IMR-90 (cell line): Measurements from ENCODE around the gene GGT6. TPM values are rescaled to one million over a fixed set of nuclear protein-coding genes. Genes with fewer than 3 reads are reported as not detected.

Experiments
- ATAC-seq: fragments of 200-7000 bp; cut with Tn5 transposase; 2 replicates; pipeline ENCODE4 v1.9.1; 2020; ENCODE audit warnings: low read depth, mild to moderate bottlenecking, moderate library complexity
- BruUV-seq: library from RNA; stranded (reverse); fragments of 400-500 nt; replicated peaks from 2 replicates; lab custom pipeline; 2021; lab: Mats Ljungman, UMichigan
- CTCF ChIA-PET: fragments of 300-600 bp; formaldehyde crosslinking; extraction: SDS; loops from one replicate; lab custom pipeline; 2021; ENCODE audit warnings: antibody characterized with exemption; lab: Yijun Ruan, JAX
- POLR2A ChIA-PET: fragments of 300-600 bp; sonication (Branson Sonifier 250); formaldehyde crosslinking; loops from one replicate; lab custom pipeline; 2022; ENCODE audit warnings: antibody characterized with exemption; ENCODE audit not compliant: unreplicated experiment; lab: Charles Lee
- DNase-seq: peaks from one replicate; pipeline ENCODE4 v3.0.0; 2013
- H2AFZ ChIP-seq: replicated peaks from 2 replicates; pipeline ENCODE3; 2013; ENCODE audit warnings: low read length, mild to moderate bottlenecking; ENCODE audit not compliant: poor library complexity
- H2AK5ac ChIP-seq: 2 replicates; pipeline ENCODE4 v1.6.1; 2013; ENCODE audit warnings: low read depth, low read length, inconsistent platforms
- H2AK9ac ChIP-seq: replicated peaks from 2 replicates; pipeline ENCODE3; 2013; ENCODE audit warnings: mild to moderate bottlenecking, low read depth, low read length, moderate library complexity; ENCODE audit not compliant: poor library complexity
- H2BK120ac ChIP-seq: 2 replicates; pipeline ENCODE4 v1.6.1; 2013; ENCODE audit warnings: low read depth, low read length, inconsistent platforms
- H2BK15ac ChIP-seq: 3 replicates; pipeline ENCODE4 v1.6.1; 2013; ENCODE audit warnings: low read depth, low read length, inconsistent platforms
- H2BK20ac ChIP-seq: 2 replicates; pipeline ENCODE4 v1.6.1; 2013; ENCODE audit warnings: low read depth, mild to moderate bottlenecking, inconsistent platforms, low read length, moderate library complexity
- H2BK5ac ChIP-seq: 2 replicates; pipeline ENCODE4 v1.6.1; 2013; ENCODE audit warnings: mild to moderate bottlenecking, low read depth, low read length, inconsistent platforms; ENCODE audit not compliant: poor library complexity, severe bottlenecking
- H3K14ac ChIP-seq: replicated peaks from 2 replicates; pipeline ENCODE4 v1.6.1; 2013; ENCODE audit warnings: low read depth, low read length, inconsistent platforms
- H3K18ac ChIP-seq: 2 replicates; pipeline ENCODE4 v1.6.1; 2013; ENCODE audit warnings: low read depth, low read length, control low read depth
- H3K23ac ChIP-seq: 2 replicates; pipeline ENCODE4 v1.6.1; 2013; ENCODE audit warnings: low read depth, low read length, inconsistent platforms
- H3K27ac ChIP-seq: 2 replicates; pipeline ENCODE4 v1.5.1; 2013; ENCODE audit warnings: mild to moderate bottlenecking, control low read depth, low read length; ENCODE audit not compliant: insufficient read depth
- H3K27me3 ChIP-seq: 2 replicates; pipeline ENCODE4 v1.6.1; 2013; ENCODE audit warnings: low read length; ENCODE audit not compliant: control insufficient read depth, insufficient read depth
- H3K36me3 ChIP-seq: 2 replicates; pipeline ENCODE4 v1.6.1; 2013; ENCODE audit warnings: low read length, mixed read lengths; ENCODE audit not compliant: control insufficient read depth, insufficient read depth
- H3K4ac ChIP-seq: 2 replicates; pipeline ENCODE4 v1.6.1; 2013; ENCODE audit warnings: low read depth, low read length, inconsistent platforms
- H3K4me1 ChIP-seq: 2 replicates; pipeline ENCODE4 v1.6.1; 2013; ENCODE audit warnings: low read length, mixed read lengths; ENCODE audit not compliant: control insufficient read depth, insufficient read depth
- H3K4me2 ChIP-seq: 2 replicates; pipeline ENCODE4 v1.6.1; 2013; ENCODE audit warnings: low read depth, mild to moderate bottlenecking, control low read depth, low read length, moderate library complexity
- H3K4me3 ChIP-seq: 2 replicates; pipeline ENCODE4 v1.5.1; 2013; ENCODE audit warnings: low read depth, mild to moderate bottlenecking, control low read depth, low read length, moderate library complexity; ENCODE audit not compliant: insufficient read depth
- H3K56ac ChIP-seq: 2 replicates; pipeline ENCODE4 v1.6.1; 2013; ENCODE audit warnings: low read length, inconsistent platforms; ENCODE audit not compliant: insufficient read depth; ENCODE audit errors: extremely low read depth
- H3K79me1 ChIP-seq, 2 experiments: 2 replicates each; pipeline ENCODE4 v1.6.1; 2013; ENCODE audit warnings: low read length in 2 of 2, inconsistent platforms in 1 of 2, low read depth in 1 of 2
- H3K9ac ChIP-seq: 2 replicates; pipeline ENCODE4 v1.6.1; 2013; ENCODE audit warnings: low read depth, low read length, control low read depth
- H3K9me1 ChIP-seq: 2 replicates; pipeline ENCODE4 v1.6.1; 2013; ENCODE audit warnings: low read length, inconsistent platforms; ENCODE audit not compliant: insufficient read depth
- H3K9me3 ChIP-seq: 2 replicates; pipeline ENCODE4 v1.6.1; 2013; ENCODE audit warnings: low read length; ENCODE audit not compliant: control insufficient read depth, insufficient read depth
- H4K20me1 ChIP-seq: 2 replicates; pipeline ENCODE4 v1.6.1; 2013; ENCODE audit warnings: low read length, inconsistent platforms; ENCODE audit not compliant: insufficient read depth
- H4K5ac ChIP-seq: 2 replicates; pipeline ENCODE4 v1.6.1; 2013; ENCODE audit warnings: mild to moderate bottlenecking, low read depth, low read length, control low read depth
- H4K8ac ChIP-seq, 2 experiments: 2 replicates each; pipeline ENCODE4 v1.6.1; 2013; ENCODE audit warnings: low read depth in 2 of 2, low read length in 2 of 2, control low read depth in 1 of 2, inconsistent platforms in 1 of 2
- H4K91ac ChIP-seq: 2 replicates; pipeline ENCODE4 v1.6.1; 2013; ENCODE audit warnings: low read depth, low read length, inconsistent platforms; ENCODE audit not compliant: insufficient read depth
- BHLHE40 ChIP-seq: fragments of 150-350 bp; IDR thresholded peaks from 2 replicates; pipeline ENCODE4 v1.6.1; 2016; ENCODE audit warnings: mild to moderate bottlenecking, low read depth, low read length
- CEBPB ChIP-seq: IDR thresholded peaks from 2 replicates; pipeline ENCODE4 v1.6.1; 2012; ENCODE audit warnings: low read depth, low read length, improper control_type of control experiment
- CHD1 ChIP-seq: IDR thresholded peaks from 2 replicates; pipeline ENCODE4 v1.6.1; 2012; ENCODE audit warnings: low read depth, low read length, improper control_type of control experiment
- ELK1 ChIP-seq: fragments of 150-350 bp; IDR thresholded peaks from 2 replicates; pipeline ENCODE4 v1.6.1; 2016; ENCODE audit warnings: low read depth, mild to moderate bottlenecking, low read length, moderate library complexity, borderline replicate concordance
- FOS ChIP-seq: fragments of 150-350 bp; IDR thresholded peaks from 2 replicates; pipeline ENCODE4 v1.6.1; 2016; ENCODE audit warnings: low read depth, low read length
- MAFK ChIP-seq: IDR thresholded peaks from 2 replicates; pipeline ENCODE4 v1.6.1; 2012; ENCODE audit warnings: low read depth, low read length, improper control_type of control experiment
- MAZ ChIP-seq: IDR thresholded peaks from 2 replicates; pipeline ENCODE4 v1.6.1; 2012; ENCODE audit warnings: low read depth, mild to moderate bottlenecking, low read length, improper control_type of control experiment, moderate library complexity, borderline replicate concordance
- MXI1 ChIP-seq: IDR thresholded peaks from 2 replicates; pipeline ENCODE4 v1.6.1; 2012; ENCODE audit warnings: low read depth, mild to moderate bottlenecking, low read length, moderate library complexity, borderline replicate concordance
- NFE2L2 ChIP-seq: fragments of 150-350 bp; IDR thresholded peaks from 2 replicates; pipeline ENCODE4 v1.6.1; 2016; ENCODE audit warnings: low read depth, mild to moderate bottlenecking, low read length
- POLR2A ChIP-seq: IDR thresholded peaks from 2 replicates; pipeline ENCODE4 v1.6.1; 2012; ENCODE audit warnings: mild to moderate bottlenecking, low read depth, low read length
- RAD21 ChIP-seq: IDR thresholded peaks from 2 replicates; pipeline ENCODE4 v1.6.1; 2012; ENCODE audit warnings: low read length, improper control_type of control experiment
- RCOR1 ChIP-seq: IDR thresholded peaks from 2 replicates; pipeline ENCODE4 v1.6.1; 2012; ENCODE audit warnings: mild to moderate bottlenecking, low read length, improper control_type of control experiment; ENCODE audit not compliant: insufficient replicate concordance
- RFX5 ChIP-seq: IDR thresholded peaks from 2 replicates; pipeline ENCODE4 v1.8.0; 2012; ENCODE audit warnings: low read depth, mild to moderate bottlenecking, low read length, moderate library complexity
- SMC3 ChIP-seq: fragments of 150-350 bp; IDR thresholded peaks from 2 replicates; pipeline ENCODE4 v1.6.1; 2016; ENCODE audit warnings: low read depth, mild to moderate bottlenecking, antibody characterized with exemption, low read length, moderate library complexity
- WGBS, 2 experiments: methylation state at CpG; one replicate each; pipeline versions ENCODE4 v1.1.5 to v1.1.7; 2013; ENCODE audit warnings: missing lambda C conversion rate in 2 of 2; ENCODE audit not compliant: insufficient read length in 1 of 2; ENCODE audit errors: extremely low coverage in 2 of 2; 5-methylcytosine and 5-hydroxymethylcytosine counted together
- dilution Hi-C: fragments of 300-500 bp; cut with HindIII; formaldehyde crosslinking; loops from one replicate; pipeline ENCODE4 v1.14.3; 2018; ENCODE audit warnings: low sequenced_read_pairs; ENCODE audit not compliant: unreplicated experiment
- in situ Hi-C: fragments of 300-500 bp; cut with MboI; formaldehyde crosslinking; loops from 3 replicates; pipeline ENCODE4 v1.14.3; 2019; ENCODE audit warnings: low sequenced_read_pairs, inconsistent platforms, mixed read lengths
- intact Hi-C: fragments of 100-400 bp; cut with micrococcal nuclease; formaldehyde crosslinking; loops from 2 replicates; pipeline ENCODE4 v1.10.0; 2022
- polyA plus RNA-seq, 3 experiments: library from polyadenylated mRNA; depleted of rRNA; stranded (reverse); fragments of >200 nt; gene quantifications; 2 replicates each; pipeline ENCODE4 v1.2.3, GENCODE V29; 2012; ENCODE audit warnings: low replicate concordance in 1 of 3
- total RNA-seq: library from RNA; depleted of rRNA; stranded (reverse); fragments of >200 nt; gene quantifications from 2 replicates; pipeline ENCODE4 v1.2.3, GENCODE V29; 2012
- TF ChIP-seq, protein P1 (sequence below): fragments of 150-350 bp; IDR thresholded peaks from 2 replicates; pipeline ENCODE4 v1.6.1; 2017; ENCODE audit warnings: mild to moderate bottlenecking, antibody characterized with exemption, low read length, low read depth
- TF ChIP-seq, protein P2 (sequence below): conservative IDR thresholded peaks from 2 replicates; pipeline ENCODE4 v1.5.1; 2012; ENCODE audit warnings: mild to moderate bottlenecking, low read depth, low read length, improper control_type of control experiment

GGT6 gene
- total and polyA plus RNA-seq, 2 of the 4 experiments (the other 2 are of a cell fraction) = not detected

GRCh38 chr17:4539576-4540223, 20.7 kb downstream of the GGT6 start:
- Histone ChIP-seq H2BK20ac (no peak overlapping the region), H3K23ac (no peak overlapping the region), H4K91ac (no peak overlapping the region), H3K27ac (no peak overlapping the region), H2AFZ (no peak overlapping the region), H3K9ac (no peak overlapping the region), H3K14ac (no peak overlapping the region), H3K4me2 (no peak overlapping the region), H4K20me1 (peaks cover 15% of the 10 kb centered on the region), H3K4me1 (peaks cover 3% of the 10 kb centered on the region; the same call in 1 of the 2 replicates), H3K4ac (no peak overlapping the region), H3K56ac (no peak overlapping the region), H2BK15ac (no peak overlapping the region), H3K36me3 (peaks cover 53% of the 10 kb centered on the region), H3K9me3 (no peaks in the 10 kb centered on the region), H3K4me3 (no peak overlapping the region), H2AK5ac (no peak overlapping the region), H2BK120ac (no peak overlapping the region), H2BK5ac (no peak overlapping the region), H2AK9ac (no peak overlapping the region), H4K8ac (no peak overlapping the region), H3K18ac (no peak overlapping the region), H3K9me1 (no peaks in the 10 kb centered on the region), H3K27me3 (no peaks in the 10 kb centered on the region), H4K5ac (no peak overlapping the region), H3K79me1 (no peaks in the 10 kb centered on the region; a peak in 1 of 4 replicates)
- CTCF ChIA-PET = no interaction called here
- no TSS peak for BruUV-seq
- TF ChIP-seq MXI1 = no peak
- TF ChIP-seq, protein P1, sequence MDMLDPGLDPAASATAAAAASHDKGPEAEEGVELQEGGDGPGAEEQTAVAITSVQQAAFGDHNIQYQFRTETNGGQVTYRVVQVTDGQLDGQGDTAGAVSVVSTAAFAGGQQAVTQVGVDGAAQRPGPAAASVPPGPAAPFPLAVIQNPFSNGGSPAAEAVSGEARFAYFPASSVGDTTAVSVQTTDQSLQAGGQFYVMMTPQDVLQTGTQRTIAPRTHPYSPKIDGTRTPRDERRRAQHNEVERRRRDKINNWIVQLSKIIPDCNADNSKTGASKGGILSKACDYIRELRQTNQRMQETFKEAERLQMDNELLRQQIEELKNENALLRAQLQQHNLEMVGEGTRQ = no peak
- TF ChIP-seq, protein P2, sequence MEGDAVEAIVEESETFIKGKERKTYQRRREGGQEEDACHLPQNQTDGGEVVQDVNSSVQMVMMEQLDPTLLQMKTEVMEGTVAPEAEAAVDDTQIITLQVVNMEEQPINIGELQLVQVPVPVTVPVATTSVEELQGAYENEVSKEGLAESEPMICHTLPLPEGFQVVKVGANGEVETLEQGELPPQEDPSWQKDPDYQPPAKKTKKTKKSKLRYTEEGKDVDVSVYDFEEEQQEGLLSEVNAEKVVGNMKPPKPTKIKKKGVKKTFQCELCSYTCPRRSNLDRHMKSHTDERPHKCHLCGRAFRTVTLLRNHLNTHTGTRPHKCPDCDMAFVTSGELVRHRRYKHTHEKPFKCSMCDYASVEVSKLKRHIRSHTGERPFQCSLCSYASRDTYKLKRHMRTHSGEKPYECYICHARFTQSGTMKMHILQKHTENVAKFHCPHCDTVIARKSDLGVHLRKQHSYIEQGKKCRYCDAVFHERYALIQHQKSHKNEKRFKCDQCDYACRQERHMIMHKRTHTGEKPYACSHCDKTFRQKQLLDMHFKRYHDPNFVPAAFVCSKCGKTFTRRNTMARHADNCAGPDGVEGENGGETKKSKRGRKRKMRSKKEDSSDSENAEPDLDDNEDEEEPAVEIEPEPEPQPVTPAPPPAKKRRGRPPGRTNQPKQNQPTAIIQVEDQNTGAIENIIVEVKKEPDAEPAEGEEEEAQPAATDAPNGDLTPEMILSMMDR = no peak
- no peak for TF ChIP-seq FOS
- TF ChIP-seq POLR2A = no peak
- TF ChIP-seq MAZ = no peak
- no peak for TF ChIP-seq RAD21
- TF ChIP-seq ELK1 = no peak
- no peak for TF ChIP-seq RCOR1
- no peak for TF ChIP-seq CEBPB
- TF ChIP-seq RFX5 = no peak
- TF ChIP-seq CHD1 = no peak
- TF ChIP-seq NFE2L2 = no peak
- no peak for TF ChIP-seq MAFK
- TF ChIP-seq BHLHE40 = no peak
- TF ChIP-seq SMC3 = no peak
- DNase-seq = no peak
- 90% methylated on average over 10 of the region's 26 CpGs; no CpG with 5 or more reads in 1 of the 2 experiments for WGBS, 2 experiments
- intact Hi-C loops (loop anchor here (5.0 kb wide), 1 partner anchor 117 kb away; no protein-coding TSS in a partner anchor), in situ Hi-C loops (no loop called here), dilution Hi-C loops (no loop called here)
- POLR2A ChIA-PET = interaction anchor here (0.6 kb wide), 1 partner anchor 165 kb away, joined by 5 read pairs; no protein-coding TSS in a partner anchor
- ATAC-seq = no peak
